Thoracic aorta (tissue), 2 donors: ENCODE results near the gene SPINT1. TPM values are rescaled to one million over a fixed set of nuclear protein-coding genes. Genes with fewer than 3 reads are reported as not detected.
A peak's percentile ranks its signal among the peaks of the same experiment; 100 is the strongest.

Source experiments
- ATAC-seq: fragments of 150-250 bp; one replicate; pipeline ENCODE4 v1.8.0; 2017; ENCODE audit warnings: low read depth; ENCODE audit not compliant: insufficient number of reproducible peaks, low FRiP score
- DNase-seq: peaks from one replicate; pipeline ENCODE4 v3.0.0-alpha.2; 2020; ENCODE audit warnings: low spot score
- H3K27ac ChIP-seq, 2 donors: fragments of 200-600 bp; sonication (generic); 1 replicate in 1 of 2; 2 replicates in 1 of 2; pipeline ENCODE4 v1.5.1; 2016; ENCODE audit warnings: mild to moderate bottlenecking in 2 of 2, moderate library complexity in 2 of 2
- H3K27me3 ChIP-seq: fragments of 200-600 bp; sonication (generic); replicated peaks from 2 replicates; pipeline ENCODE4 v1.6.0; 2016; ENCODE audit warnings: mild to moderate bottlenecking; ENCODE audit not compliant: insufficient read depth
- H3K36me3 ChIP-seq: fragments of 200-600 bp; sonication (generic); one replicate; pipeline ENCODE4 v1.5.1; 2016
- H3K4me1 ChIP-seq, 2 donors: fragments of 200-600 bp; sonication (generic); 1 replicate in 1 of 2; 2 replicates in 1 of 2; pipeline versions ENCODE4 v1.5.1 to v1.6.0; 2016; ENCODE audit warnings: low read depth in 2 of 2, mild to moderate bottlenecking in 1 of 2; ENCODE audit not compliant: control insufficient read depth in 1 of 2
- H3K4me3 ChIP-seq: fragments of 200-600 bp; sonication (generic); 2 replicates; pipeline ENCODE4 v1.5.1; 2016; ENCODE audit warnings: mild to moderate bottlenecking
- H3K9me3 ChIP-seq: fragments of 200-600 bp; sonication (generic); 2 replicates; pipeline ENCODE4 v1.5.1; 2016
- CTCF ChIP-seq: fragments of 200-600 bp; sonication (generic); IDR thresholded peaks from one replicate; pipeline ENCODE4 v1.5.1; 2019; ENCODE audit warnings: antibody characterized with exemption
- total RNA-seq, 2 donors: library from RNA; depleted of rRNA; stranded (reverse); fragments of >200 nt; gene quantifications; one replicate each; pipeline versions ENCODE4 v1.1.0 to v1.2.3, GENCODE V29; 2016

The SPINT1 gene
- total RNA-seq, 2 donors from 2014 or later = 4.6 to 4.8 TPM

- no peak for TF ChIP-seq CTCF
- no peak for ATAC-seq
- H3K36me3 ChIP-seq = peaks cover 4% of the 10 kb centered on the region
- no peaks in the 10 kb centered on the region for H3K27me3 ChIP-seq
- no peaks in the 10 kb centered on the region for H3K9me3 ChIP-seq
- no peak overlapping the region for H3K4me3 ChIP-seq
- H3K27ac ChIP-seq = no peak overlapping the region
- no peak for DNase-seq
- H3K4me1 ChIP-seq = peaks cover 9 to 18% of the 10 kb centered on the region in 2 donors
Observed at GRCh38 chr15:40891138-40891537, 47.3 kb downstream of the SPINT1 start.

- Histone ChIP-seq H3K27ac (no peak overlapping the region), H3K9me3 (no peaks in the 10 kb centered on the region), H3K36me3 (peaks cover 7% of the 10 kb centered on the region), H3K27me3 (no peaks in the 10 kb centered on the region), H3K4me3 (no peak overlapping the region), H3K4me1 (peaks cover 9 to 18% of the 10 kb centered on the region in 2 donors)
- DNase-seq (no peak), ATAC-seq (no peak)
- TF ChIP-seq CTCF = peak; percentile 54
Observed at GRCh38 chr15:40891810-40892446, 48.1 kb downstream of the SPINT1 start.

GRCh38 chr15:40892447-40893012 is 48.7 kb downstream of the SPINT1 start:
- no peaks in the 10 kb centered on the region for H3K9me3 ChIP-seq
- TF ChIP-seq CTCF = no peak

GRCh38 chr15:40893019-40893670 is 49.3 kb downstream of the SPINT1 start:
- DNase-seq (no peak), ATAC-seq (no peak)
- Histone ChIP-seq H3K27me3 (no peaks in the 10 kb centered on the region), H3K27ac (peak overlapping the region; percentile 86 to 89), H3K36me3 (peaks cover 7% of the 10 kb centered on the region), H3K4me3 (peak overlapping the region; percentile 84), H3K9me3 (no peaks in the 10 kb centered on the region), H3K4me1 (peaks cover 9 to 18% of the 10 kb centered on the region in 2 donors)
- TF ChIP-seq CTCF = no peak

More at GRCh38 chr15:40892447-40893012, 48.7 kb downstream of the SPINT1 start:
- Histone ChIP-seq H3K4me3 (no peak overlapping the region), H3K27me3 (no peaks in the 10 kb centered on the region), H3K4me1 (peaks cover 9 to 18% of the 10 kb centered on the region in 2 donors), H3K27ac (no peak overlapping the region), H3K36me3 (peaks cover 7% of the 10 kb centered on the region)
- ATAC-seq = no peak
- DNase-seq = no peak
